Embryonic facial prominence (tissue), 1 donor: ENCODE data around the gene PGS1.

Source experiments
- DNase-seq: peaks from one replicate; pipeline ENCODE4 v3.0.0-alpha.2; 2016; ENCODE audit errors: extremely low spot score

Gene PGS1

GRCh38 chr17:78346605-78347250 lies 31.7 kb upstream of the PGS1 start:
- DNase-seq, result no peak

- no peak for DNase-seq
Measured at GRCh38 chr17:78347453-78347852, 31.0 kb upstream of the PGS1 start.

- no peak for DNase-seq
Measured at GRCh38 chr17:78348055-78348770, 30.2 kb upstream of the PGS1 start.

DNA sequence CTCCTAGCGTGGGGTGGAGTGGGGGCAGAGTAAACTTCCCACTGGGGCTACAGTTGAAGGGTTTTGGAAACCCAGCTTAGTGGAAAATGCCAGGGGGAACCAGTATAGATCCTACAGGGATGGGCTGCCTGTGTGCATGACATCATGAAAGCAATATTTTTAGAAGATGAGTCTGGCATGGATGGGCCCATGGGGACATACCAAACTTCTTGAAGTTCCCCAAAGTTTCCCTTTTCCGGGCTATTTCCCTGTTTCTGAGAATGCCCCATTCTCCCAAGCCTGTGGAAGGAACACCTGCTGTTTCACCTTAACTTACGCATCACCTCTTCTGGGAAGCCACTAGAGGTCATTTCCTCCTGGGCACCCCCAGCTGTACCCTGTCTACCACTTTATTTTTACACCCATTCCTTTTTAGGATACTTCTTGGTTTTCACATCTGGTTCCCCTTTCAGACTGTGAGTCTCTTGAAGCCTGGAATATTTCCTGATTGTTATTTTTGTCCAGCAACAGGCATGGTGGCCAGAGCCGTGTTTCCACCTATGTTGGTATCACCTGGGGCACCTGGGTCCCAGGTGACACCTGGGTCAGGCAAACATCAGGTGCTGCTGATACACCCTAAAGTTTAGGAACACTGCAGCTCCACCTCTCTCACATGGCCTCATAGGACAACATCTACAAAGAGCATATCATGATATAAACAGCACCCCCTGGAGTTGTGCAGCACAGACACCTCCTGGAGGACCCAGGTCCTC lies 28.4 kb upstream of the PGS1 start:
- no peak for DNase-seq

DNA sequence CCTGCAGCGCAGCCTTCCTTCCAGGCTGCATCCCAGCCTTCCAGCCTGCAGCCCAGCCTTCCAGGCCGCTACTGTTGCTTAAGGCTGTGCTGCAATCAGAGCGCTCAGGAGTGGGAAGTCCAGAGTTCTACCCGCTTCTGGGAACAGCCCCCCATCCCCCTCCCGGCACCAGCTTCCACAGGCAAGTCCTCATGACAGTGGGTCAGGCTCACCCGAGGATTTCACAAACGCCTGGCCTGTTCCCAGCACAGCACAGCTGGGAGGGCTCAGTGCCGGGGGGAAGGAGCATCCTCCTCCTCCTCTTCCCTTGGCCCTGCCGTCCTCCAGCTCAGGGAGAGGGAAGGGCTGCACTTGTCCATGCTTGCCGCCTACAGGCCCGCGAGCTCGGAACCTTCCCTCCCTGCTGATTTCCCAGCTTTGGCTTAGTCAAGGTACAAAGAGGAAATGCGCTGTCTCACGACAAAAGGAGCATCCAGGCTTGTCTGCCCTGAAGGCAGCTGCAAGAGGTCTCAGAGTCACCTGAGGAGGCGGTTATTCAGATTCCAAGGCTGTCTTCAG lies 26.9 kb upstream of the PGS1 start:
- no peak for DNase-seq

GRCh38 chr17:78353834-78354233 lies 24.6 kb upstream of the PGS1 start:
- no peak for DNase-seq

- no peak for DNase-seq
Measured at GRCh38 chr17:78355045-78355641, 23.3 kb upstream of the PGS1 start.

- DNase-seq, result no peak
Measured at GRCh38 chr17:78355701-78356100, 22.7 kb upstream of the PGS1 start.

DNA sequence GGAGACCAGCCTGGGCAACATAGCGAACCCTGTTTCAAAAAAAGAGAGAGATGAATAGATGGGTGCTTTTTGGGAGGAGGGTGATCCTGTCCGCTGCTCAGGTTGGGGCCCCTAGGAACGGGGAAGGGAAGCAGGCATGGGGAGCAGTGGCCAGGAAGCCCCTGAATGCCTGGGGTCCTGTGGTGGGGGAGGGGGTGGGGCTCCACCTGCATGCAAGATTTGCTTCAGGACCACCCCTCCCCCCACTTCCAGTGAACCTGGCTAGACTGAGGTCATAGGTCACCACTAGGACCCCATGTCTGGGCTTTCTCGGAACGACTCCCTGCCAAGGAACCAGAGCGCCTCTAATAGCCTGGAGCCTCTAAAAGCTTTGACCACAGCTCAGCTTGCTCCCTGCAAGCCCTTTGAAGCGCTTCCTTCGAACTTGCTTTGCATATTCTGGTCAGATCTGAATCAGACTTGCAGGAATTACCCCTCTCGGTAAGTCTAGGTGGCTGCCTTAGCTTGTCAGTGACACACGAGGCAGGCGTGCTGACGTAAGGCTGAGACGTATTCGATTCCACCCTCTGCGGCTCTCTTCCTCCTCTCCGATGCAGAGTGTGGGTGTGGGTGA lies 22.2 kb upstream of the PGS1 start:
- DNase-seq, result no peak

DNA sequence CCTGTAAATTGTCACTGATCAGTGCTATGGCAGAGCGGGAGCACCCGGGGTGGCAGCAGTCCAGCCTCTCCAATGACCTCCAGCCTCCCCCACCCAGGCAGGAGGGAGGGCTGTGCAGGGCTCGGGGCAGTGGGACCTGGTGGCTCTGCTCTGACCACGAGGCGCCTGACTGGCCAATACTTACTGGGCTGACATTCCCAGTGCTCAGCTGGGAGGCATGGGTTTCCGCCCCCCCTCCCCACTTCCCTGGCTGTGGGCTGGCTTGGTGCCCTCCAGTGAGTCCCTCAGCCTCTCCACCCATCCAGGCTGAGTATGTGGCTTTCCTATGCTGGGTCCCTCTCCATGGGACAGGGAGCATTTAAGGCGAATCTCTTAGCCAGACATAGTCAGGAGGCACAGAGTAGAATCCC lies 21.3 kb upstream of the PGS1 start:
- no peak for DNase-seq

DNA sequence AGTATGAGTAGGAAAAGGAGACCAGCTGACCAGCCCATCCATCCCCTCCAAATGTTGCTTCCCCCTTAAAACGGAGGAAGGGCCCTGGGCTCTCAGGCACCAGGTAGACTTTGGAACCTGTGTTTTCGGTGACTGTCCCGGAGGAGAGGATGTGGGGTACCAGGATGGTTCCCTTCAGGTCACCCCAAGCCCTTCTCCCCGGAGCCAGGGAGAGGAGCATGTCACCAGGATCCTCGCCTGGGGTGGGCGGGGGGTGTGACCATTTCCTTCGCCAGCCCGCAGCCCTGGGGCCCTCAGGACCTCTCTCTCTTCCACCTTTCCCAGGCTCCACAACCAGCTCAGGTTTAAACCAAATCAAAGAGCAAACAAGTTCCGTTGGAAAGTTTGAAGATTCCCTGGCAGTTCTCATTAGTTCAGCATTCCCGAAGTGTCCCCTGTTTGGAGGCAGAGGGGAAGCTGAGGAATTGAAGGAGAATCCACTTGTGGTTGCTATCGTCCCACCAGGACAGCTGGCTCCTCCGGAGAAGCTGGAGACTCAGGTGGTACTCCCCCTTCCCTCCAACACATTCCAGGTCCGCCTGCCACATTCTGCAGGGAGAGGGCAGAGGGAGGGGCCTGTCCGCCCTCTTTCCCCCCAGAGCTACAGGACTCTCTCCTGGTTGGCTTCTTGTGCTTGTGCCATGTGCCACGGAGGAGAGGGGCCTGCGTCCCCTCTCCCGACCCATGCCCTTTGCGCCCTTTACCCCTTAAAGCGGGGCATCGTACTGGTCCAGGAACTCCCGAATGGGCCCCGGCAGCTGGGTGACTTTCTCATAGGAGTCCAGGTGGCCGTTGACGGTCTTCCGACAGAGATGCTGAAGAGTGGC lies 20.5 kb upstream of the PGS1 start:
- DNase-seq, result no peak

DNA sequence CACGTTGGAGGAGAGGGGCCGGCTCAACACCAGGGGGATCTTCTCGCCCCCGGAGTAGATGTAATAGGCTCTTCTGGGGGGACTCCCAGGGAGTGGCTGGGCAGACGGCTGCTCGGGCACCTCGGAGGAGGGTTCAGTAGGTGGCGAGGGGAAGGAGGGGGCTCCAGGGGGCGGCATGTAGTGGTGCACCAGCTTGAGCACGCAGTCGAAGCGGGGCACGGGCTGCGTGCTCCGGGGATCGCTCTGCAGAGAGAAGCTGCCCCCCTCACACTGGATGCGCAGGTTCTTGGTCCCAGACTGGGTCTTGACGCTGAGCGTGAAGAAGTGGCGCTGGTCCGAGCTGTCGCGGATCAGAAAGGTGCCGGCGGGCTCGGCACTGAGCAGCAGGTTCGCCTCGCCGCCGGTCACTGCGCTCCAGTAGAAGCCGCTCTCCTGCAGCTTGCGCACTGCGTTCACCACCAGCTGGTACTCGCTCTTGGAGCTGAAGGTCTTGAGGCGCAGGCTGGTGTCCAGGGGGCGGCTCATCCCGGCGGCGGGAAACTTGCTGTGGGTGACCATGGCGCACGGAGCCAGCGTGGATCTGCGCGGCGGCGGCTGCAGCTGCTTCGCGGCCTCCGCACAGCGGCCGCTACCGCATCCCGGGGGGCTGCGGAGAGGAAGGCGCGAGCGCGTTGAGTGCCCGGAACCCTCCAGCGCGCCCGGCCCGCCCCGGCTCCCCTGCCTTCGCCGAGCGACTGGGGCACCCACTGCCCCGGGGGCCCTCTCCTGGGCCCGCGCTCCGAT lies 19.7 kb upstream of the PGS1 start:
- DNase-seq, result no peak

DNA sequence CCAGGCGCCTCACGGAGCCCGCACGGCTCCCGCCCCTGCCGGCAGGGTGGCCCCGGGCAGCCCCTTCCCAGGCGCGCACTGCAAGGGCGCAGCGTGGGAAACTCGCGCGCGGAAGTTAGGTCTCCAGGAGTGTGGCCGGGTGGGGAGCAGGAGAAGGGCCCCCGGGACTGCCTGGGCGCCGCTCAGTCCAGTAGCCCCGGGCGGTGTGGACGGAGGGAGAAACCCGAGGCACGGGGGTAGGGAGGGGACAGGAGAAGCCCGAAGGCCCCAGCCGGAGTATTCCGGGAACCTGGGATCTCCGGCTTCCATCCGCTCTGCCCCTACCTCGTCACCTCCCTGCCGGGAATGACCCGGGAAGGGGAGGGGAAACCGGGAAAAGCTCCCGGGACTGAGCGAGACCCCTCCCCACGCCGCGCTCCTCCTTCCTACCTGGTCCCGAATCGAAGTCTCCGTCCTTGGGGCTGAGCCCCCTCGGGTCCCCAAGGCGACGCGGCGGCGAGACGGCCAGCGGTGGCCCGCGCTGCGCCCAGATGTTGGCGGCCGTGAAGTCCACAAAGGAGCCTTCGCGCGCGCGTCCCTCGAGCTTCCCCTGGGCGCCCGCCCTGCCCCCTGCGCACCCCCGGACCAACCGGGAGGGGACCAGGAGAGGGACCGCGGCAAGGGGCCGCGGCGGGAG lies 19.0 kb upstream of the PGS1 start:
- DNase-seq, result no peak

GRCh38 chr17:78359997-78360370 lies 18.5 kb upstream of the PGS1 start, which contains the start of gene SOCS3:
TSS of gene SOCS3 (minus strand) at chr17:78360077. CDS start at chr17:78359095, 982 bp downstream.
- peak; percentile 91 for DNase-seq

GRCh38 chr17:78360371-78361224 lies 17.9 kb upstream of the PGS1 start:
- no peak for DNase-seq

- DNase-seq, result no peak
Measured at GRCh38 chr17:78361225-78361701, 17.2 kb upstream of the PGS1 start.

DNA sequence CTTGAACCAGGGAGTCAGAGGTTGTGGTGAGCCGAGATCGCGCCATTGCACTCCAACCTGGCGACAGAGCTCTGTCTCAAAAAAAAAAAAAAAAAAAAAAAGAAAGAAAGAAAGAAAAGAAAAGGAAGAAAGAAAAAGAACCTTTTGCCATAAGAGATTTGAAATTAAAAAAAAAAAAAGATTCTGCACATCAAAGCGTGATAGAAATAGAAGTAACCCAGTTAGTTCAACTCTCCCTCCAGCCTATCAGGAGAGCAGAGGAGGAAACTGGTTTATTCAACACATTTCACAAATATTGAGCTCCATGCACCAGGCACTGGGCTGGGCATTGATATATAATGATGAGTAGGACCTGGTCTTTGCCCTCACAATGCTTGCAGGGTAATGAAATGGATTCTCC lies 16.2 kb upstream of the PGS1 start:
- no peak for DNase-seq

DNA sequence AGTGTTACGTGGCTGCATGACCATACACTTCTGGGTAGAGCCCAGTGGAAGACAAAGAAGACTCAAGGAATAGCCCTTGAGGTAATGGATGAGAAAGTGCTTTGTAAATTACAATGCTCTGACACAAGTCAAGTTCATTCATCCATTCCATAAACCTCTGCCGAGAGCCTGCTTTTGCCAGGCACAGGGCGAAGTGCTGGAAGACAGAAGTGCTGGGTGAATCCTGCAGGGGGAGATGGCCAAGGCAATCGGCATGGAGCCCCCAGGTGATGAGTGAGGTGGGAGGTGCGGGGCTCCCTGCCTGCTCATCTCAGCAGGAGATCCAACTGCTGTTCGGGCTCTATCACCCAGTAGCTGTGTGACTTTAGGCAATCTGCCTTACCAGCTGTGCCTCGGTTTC lies 15.8 kb upstream of the PGS1 start:
- DNase-seq, result no peak
